Measurements from ENCODE around the gene ARID3C.

GRCh38 chr9:34575862-34576596 is 52.8 kb downstream of the ARID3C start:
- TF ChIP-seq, protein P1, sequence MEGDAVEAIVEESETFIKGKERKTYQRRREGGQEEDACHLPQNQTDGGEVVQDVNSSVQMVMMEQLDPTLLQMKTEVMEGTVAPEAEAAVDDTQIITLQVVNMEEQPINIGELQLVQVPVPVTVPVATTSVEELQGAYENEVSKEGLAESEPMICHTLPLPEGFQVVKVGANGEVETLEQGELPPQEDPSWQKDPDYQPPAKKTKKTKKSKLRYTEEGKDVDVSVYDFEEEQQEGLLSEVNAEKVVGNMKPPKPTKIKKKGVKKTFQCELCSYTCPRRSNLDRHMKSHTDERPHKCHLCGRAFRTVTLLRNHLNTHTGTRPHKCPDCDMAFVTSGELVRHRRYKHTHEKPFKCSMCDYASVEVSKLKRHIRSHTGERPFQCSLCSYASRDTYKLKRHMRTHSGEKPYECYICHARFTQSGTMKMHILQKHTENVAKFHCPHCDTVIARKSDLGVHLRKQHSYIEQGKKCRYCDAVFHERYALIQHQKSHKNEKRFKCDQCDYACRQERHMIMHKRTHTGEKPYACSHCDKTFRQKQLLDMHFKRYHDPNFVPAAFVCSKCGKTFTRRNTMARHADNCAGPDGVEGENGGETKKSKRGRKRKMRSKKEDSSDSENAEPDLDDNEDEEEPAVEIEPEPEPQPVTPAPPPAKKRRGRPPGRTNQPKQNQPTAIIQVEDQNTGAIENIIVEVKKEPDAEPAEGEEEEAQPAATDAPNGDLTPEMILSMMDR (IDR thresholded peaks at IDR 0.05): no peak
- no peak for TF ChIP-seq POLR2AphosphoS5 (IDR thresholded peaks at IDR 0.05; ENCODE audit: low read depth, low read length)
- TF ChIP-seq SIN3A (IDR thresholded peaks at IDR 0.05; ENCODE audit: borderline replicate concordance, insufficient read depth, low read depth, low read length): no peak
